Measurements from ENCODE around the gene NANOS3. TPM values are rescaled to one million over a fixed set of nuclear protein-coding genes. Genes with fewer than 3 reads are reported as not detected.

Gene NANOS3
- total and polyA plus RNA-seq, 2 experiments from 2014 or later = not detected

DNA sequence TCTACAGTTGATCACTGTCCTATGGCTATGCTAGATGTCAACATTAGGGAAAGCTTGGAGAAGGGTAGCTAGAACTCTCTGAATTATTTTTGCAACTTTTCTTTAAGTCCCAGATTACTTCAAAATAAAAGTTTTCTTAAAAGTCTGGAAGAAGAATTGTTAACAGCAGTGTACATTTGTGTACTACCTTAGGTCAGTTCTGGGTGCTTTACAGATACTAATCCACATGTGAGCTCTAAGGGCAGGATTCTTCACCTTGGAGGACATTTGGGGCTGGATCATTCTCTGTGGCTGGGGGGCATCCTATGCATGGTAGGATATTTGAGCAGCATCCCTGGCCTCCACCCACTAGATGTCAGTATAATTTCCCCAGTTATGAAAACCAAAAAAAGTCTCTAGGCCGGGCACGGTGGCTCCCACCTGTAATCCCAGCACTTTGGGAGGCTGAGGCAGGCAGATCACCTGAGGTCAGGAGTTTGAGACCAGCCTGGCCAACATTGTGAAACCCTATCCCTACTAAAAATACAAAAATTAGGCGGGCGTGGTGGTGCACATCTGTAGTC lies 26.1 kb downstream of the NANOS3 start:
- peak overlapping the region; percentile 18; the same call in 1 of the 2 replicates for H2AFZ ChIP-seq
- peak; percentile 65 for DNase-seq (ENCODE audit: low spot score)
- H3K27me3 ChIP-seq (ENCODE audit: insufficient read depth) = peaks cover 10% of the 10 kb centered on the region; the same call in 1 of the 2 replicates
- H3K36me3 ChIP-seq (ENCODE audit: insufficient read depth) = no peaks in the 10 kb centered on the region
- H3K4me3 ChIP-seq = no peak overlapping the region
- Mint-ChIP-seq H3K27me3 (ENCODE audit: insufficient read depth, low read depth, poor library complexity) (peaks cover 34% of the 10 kb centered on the region), H3K27ac (no peak overlapping the region), H3K4me3 (no peak overlapping the region), H3K4me1 (peaks cover 5% of the 10 kb centered on the region; the same call in 2 of the 3 replicates), H3K36me3 (ENCODE audit: low read depth) (no peaks in the 10 kb centered on the region; the same call in 2 of the 3 replicates), H3K9me3 (peaks cover 4% of the 10 kb centered on the region; the same call in 2 of the 3 replicates)
- no peak overlapping the region for H3K27ac ChIP-seq (ENCODE audit: low read depth)
- no peaks in the 10 kb centered on the region for H3K9me2 ChIP-seq (ENCODE audit: insufficient read depth)
- no peaks in the 10 kb centered on the region for H3F3A ChIP-seq (replicated peaks; ENCODE audit: low read depth)
- no peaks in the 10 kb centered on the region for H4K20me1 ChIP-seq (replicated peaks; ENCODE audit: insufficient read depth)
- ATAC-seq = no peak
- no peak overlapping the region for H3K4me2 ChIP-seq
- TF ChIP-seq CREB1 (CRISPR knock-in tag; IDR thresholded peaks at IDR 0.05; ENCODE audit: low read depth) (no peak), EZH2 (IDR thresholded peaks at IDR 0.05; ENCODE audit: low read depth, unreplicated experiment) (no peak), ZNF114 (CRISPR knock-in tag; IDR thresholded peaks at IDR 0.05) (no peak), ZNF331 (CRISPR knock-in tag; IDR thresholded peaks at IDR 0.05; ENCODE audit: low read depth) (no peak)
- TF ChIP-seq, protein P1, sequence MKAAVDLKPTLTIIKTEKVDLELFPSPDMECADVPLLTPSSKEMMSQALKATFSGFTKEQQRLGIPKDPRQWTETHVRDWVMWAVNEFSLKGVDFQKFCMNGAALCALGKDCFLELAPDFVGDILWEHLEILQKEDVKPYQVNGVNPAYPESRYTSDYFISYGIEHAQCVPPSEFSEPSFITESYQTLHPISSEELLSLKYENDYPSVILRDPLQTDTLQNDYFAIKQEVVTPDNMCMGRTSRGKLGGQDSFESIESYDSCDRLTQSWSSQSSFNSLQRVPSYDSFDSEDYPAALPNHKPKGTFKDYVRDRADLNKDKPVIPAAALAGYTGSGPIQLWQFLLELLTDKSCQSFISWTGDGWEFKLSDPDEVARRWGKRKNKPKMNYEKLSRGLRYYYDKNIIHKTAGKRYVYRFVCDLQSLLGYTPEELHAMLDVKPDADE (IDR thresholded peaks at IDR 0.05) = no peak
- TF ChIP-seq, protein P2, sequence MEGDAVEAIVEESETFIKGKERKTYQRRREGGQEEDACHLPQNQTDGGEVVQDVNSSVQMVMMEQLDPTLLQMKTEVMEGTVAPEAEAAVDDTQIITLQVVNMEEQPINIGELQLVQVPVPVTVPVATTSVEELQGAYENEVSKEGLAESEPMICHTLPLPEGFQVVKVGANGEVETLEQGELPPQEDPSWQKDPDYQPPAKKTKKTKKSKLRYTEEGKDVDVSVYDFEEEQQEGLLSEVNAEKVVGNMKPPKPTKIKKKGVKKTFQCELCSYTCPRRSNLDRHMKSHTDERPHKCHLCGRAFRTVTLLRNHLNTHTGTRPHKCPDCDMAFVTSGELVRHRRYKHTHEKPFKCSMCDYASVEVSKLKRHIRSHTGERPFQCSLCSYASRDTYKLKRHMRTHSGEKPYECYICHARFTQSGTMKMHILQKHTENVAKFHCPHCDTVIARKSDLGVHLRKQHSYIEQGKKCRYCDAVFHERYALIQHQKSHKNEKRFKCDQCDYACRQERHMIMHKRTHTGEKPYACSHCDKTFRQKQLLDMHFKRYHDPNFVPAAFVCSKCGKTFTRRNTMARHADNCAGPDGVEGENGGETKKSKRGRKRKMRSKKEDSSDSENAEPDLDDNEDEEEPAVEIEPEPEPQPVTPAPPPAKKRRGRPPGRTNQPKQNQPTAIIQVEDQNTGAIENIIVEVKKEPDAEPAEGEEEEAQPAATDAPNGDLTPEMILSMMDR (conservative IDR thresholded peaks at IDR 0.05; ENCODE audit: low read depth in 2 of 2) = peak; percentile 59 to 67
- 0 out of 2 replicates have a peak, but pooled peaks cover 5% of the 10 kb centered on the region for H3K4me1 ChIP-seq (ENCODE audit: insufficient read depth)
- peaks cover 4% of the 10 kb centered on the region; the same call in 1 of the 2 replicates for H3K79me2 ChIP-seq (replicated peaks; ENCODE audit: insufficient read depth)

DNA sequence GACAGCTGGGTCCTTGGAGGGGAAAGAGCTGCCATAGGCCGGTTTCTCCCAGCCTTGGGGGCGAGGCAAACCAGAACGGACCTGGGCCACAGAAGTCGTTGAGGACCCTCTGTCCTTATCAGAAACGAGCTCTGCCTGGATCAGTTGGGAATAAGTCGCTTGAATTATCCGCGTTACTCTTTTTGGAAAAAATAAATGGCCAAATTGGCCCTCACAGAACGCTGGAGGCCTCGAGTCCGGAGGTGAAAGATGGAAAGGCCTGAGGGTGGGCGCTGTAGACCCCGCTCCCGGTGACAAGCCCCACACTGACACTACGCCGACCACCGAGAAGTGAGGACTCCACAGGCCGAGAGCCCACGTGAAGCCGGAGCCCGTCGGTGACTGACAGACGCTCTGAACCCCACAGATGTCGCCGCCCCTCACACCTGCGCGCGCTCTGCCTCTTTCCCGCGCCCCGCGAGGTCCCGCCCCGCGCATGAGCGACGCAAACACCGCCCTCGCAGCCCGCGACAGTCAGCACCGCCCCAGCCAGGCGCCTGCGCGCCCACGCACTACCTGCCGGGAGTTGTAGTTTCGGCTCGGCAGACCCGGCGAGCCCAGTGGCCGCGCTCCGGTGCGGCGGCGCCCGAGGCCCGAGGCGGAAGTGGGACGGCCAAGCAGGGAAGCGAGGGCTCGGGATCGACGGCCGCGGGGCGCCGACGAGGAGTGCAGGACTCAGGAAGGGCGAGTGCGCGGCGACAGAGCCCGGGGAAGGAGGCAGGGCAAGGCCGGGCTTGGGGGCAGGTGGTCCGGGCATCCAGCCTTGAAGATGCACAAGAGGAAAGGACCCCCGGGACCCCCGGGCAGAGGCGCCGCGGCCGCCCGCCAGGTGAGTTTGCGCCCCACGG lies 28.9 kb downstream of the NANOS3 start, which contains the start of the genes BRME1 and CC2D1A:
BRME1 (minus strand) TSS at position 484 of the 887 bp plus-strand sequence. CDS start 1,225 bp downstream, outside the sequence.
CC2D1A (plus strand) TSS at position 568 of the 887 bp plus-strand sequence; CDS start at position 809, 241 bp downstream.
- Histone ChIP-seq H3K36me3 (ENCODE audit: insufficient read depth) (no peaks in the 10 kb centered on the region), H3K4me1 (ENCODE audit: insufficient read depth) (0 out of 2 replicates have a peak, but pooled peaks cover 5% of the 10 kb centered on the region), H3K27me3 (ENCODE audit: insufficient read depth) (peaks cover 10% of the 10 kb centered on the region; the same call in 1 of the 2 replicates), H4K20me1 (replicated peaks; ENCODE audit: insufficient read depth) (no peaks in the 10 kb centered on the region), H3K27ac (ENCODE audit: low read depth) (no peak within 1 kb of the TSS), H3F3A (replicated peaks; ENCODE audit: low read depth) (no peaks in the 10 kb centered on the region), H3K9me2 (ENCODE audit: insufficient read depth) (no peaks in the 10 kb centered on the region), H3K4me2 (peak within 1 kb of the TSS; percentile 88), H3K4me3 (peak within 1 kb of the TSS; percentile 89), H2AFZ (peak within 1 kb of the TSS; percentile 94), H3K79me2 (replicated peaks; ENCODE audit: insufficient read depth) (peaks cover 4% of the 10 kb centered on the region; the same call in 1 of the 2 replicates)
- TF ChIP-seq ZNF331 (CRISPR knock-in tag; IDR thresholded peaks at IDR 0.05; ENCODE audit: low read depth) (no peak), EZH2phosphoT487 (IDR thresholded peaks at IDR 0.05; ENCODE audit: unreplicated experiment) (no peak), EZH2 (IDR thresholded peaks at IDR 0.05; ENCODE audit: low read depth, unreplicated experiment) (no peak), CREB1 (CRISPR knock-in tag; IDR thresholded peaks at IDR 0.05; ENCODE audit: low read depth) (peak; percentile 73), POLR2AphosphoS5 (IDR thresholded peaks at IDR 0.05; ENCODE audit: low read depth) (peak; percentile 77)
- TF ChIP-seq, protein P3, sequence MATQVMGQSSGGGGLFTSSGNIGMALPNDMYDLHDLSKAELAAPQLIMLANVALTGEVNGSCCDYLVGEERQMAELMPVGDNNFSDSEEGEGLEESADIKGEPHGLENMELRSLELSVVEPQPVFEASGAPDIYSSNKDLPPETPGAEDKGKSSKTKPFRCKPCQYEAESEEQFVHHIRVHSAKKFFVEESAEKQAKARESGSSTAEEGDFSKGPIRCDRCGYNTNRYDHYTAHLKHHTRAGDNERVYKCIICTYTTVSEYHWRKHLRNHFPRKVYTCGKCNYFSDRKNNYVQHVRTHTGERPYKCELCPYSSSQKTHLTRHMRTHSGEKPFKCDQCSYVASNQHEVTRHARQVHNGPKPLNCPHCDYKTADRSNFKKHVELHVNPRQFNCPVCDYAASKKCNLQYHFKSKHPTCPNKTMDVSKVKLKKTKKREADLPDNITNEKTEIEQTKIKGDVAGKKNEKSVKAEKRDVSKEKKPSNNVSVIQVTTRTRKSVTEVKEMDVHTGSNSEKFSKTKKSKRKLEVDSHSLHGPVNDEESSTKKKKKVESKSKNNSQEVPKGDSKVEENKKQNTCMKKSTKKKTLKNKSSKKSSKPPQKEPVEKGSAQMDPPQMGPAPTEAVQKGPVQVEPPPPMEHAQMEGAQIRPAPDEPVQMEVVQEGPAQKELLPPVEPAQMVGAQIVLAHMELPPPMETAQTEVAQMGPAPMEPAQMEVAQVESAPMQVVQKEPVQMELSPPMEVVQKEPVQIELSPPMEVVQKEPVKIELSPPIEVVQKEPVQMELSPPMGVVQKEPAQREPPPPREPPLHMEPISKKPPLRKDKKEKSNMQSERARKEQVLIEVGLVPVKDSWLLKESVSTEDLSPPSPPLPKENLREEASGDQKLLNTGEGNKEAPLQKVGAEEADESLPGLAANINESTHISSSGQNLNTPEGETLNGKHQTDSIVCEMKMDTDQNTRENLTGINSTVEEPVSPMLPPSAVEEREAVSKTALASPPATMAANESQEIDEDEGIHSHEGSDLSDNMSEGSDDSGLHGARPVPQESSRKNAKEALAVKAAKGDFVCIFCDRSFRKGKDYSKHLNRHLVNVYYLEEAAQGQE (IDR thresholded peaks at IDR 0.05; ENCODE audit: unreplicated experiment) = no peak
- TF ChIP-seq, protein P1 (IDR thresholded peaks at IDR 0.05) = peak; percentile 87
- DNase-seq (ENCODE audit: low spot score) (peak; percentile 96), ATAC-seq (peak; percentile 97)
- Mint-ChIP-seq H3K4me1 (peaks cover 5% of the 10 kb centered on the region; the same call in 2 of the 3 replicates), H3K9me3 (peaks cover 4% of the 10 kb centered on the region; the same call in 2 of the 3 replicates), H3K27ac (no peak within 1 kb of the TSS), H3K27me3 (ENCODE audit: insufficient read depth, low read depth, poor library complexity) (peaks cover 25% of the 10 kb centered on the region), H3K4me3 (peak within 1 kb of the TSS; percentile 83), H3K36me3 (ENCODE audit: low read depth) (peaks cover 12% of the 10 kb centered on the region)

Measured in GM23338 (cell line).